ENCODE results near the gene UBE2G1. TPM values are rescaled to one million over a fixed set of nuclear protein-coding genes. Genes with fewer than 3 reads are reported as not detected.
"Not testable (repeated sequence)": the region's sequence is repeated elsewhere in the genome, so short reads cannot be mapped to it uniquely, and the experiment has no call there.

The UBE2G1 gene
- total RNA-seq, 1 experiment from 2014 or later = 60.8 TPM

- not testable (repeated sequence) for H3K9ac ChIP-seq (ENCODE audit: low read length); H3K4me1 ChIP-seq (ENCODE audit: low read length); H2AFZ ChIP-seq (ENCODE audit: low read length); H3K4me3 ChIP-seq (ENCODE audit: low read length); H3K4me2 ChIP-seq (ENCODE audit: low read depth, low read length, poor library complexity, severe bottlenecking); DNase-seq; H3K27ac ChIP-seq (ENCODE audit: low read length); H3K9me3 ChIP-seq (ENCODE audit: low read length); H3K27me3 ChIP-seq (ENCODE audit: low read length); H3K9me2 ChIP-seq (replicated peaks; ENCODE audit: insufficient read depth, low read length)
- Histone ChIP-seq H3K36me3 (ENCODE audit: insufficient read depth, low read length) (peaks cover 23% of the 10 kb centered on the region), H4K20me1 (ENCODE audit: insufficient read depth, low read depth, low read length) (peaks cover 16% of the 10 kb centered on the region), H3K79me2 (ENCODE audit: low read length) (peaks cover 98% of the 10 kb centered on the region)
Measured at GRCh38 chr17:4255271-4255670, 111.2 kb downstream of the UBE2G1 start.

- no peak overlapping the region for H3K4me3 ChIP-seq (ENCODE audit: low read length)
- no peak overlapping the region for H2AFZ ChIP-seq (ENCODE audit: low read length)
- H3K27me3 ChIP-seq (ENCODE audit: low read length) = no peaks in the 10 kb centered on the region
- peaks cover 17% of the 10 kb centered on the region for H3K36me3 ChIP-seq (ENCODE audit: insufficient read depth, low read length)
- H3K27ac ChIP-seq (ENCODE audit: low read length) = no peak overlapping the region
- peaks cover 49% of the 10 kb centered on the region for H4K20me1 ChIP-seq (ENCODE audit: insufficient read depth, low read depth, low read length)
- no peak overlapping the region for H3K9ac ChIP-seq (ENCODE audit: low read length)
- peak overlapping the region; percentile 23 for H3K4me2 ChIP-seq (ENCODE audit: low read depth, low read length, poor library complexity, severe bottlenecking)
- no peaks in the 10 kb centered on the region for H3K9me2 ChIP-seq (replicated peaks; ENCODE audit: insufficient read depth, low read length)
- peaks cover 99% of the 10 kb centered on the region for H3K79me2 ChIP-seq (ENCODE audit: low read length)
- H3K9me3 ChIP-seq (ENCODE audit: low read length) = no peaks in the 10 kb centered on the region
- DNase-seq = no peak
- peaks cover 13% of the 10 kb centered on the region for H3K4me1 ChIP-seq (ENCODE audit: low read length)
Measured at GRCh38 chr17:4250887-4251286, 115.6 kb downstream of the UBE2G1 start.

GRCh38 chr17:4249452-4250029 is 116.9 kb downstream of the UBE2G1 start:
- Histone ChIP-seq H3K4me3 (ENCODE audit: low read length) (no peak overlapping the region), H3K4me2 (ENCODE audit: low read depth, low read length, poor library complexity, severe bottlenecking) (no peak overlapping the region), H3K36me3 (ENCODE audit: insufficient read depth, low read length) (peaks cover 17% of the 10 kb centered on the region), H4K20me1 (ENCODE audit: insufficient read depth, low read depth, low read length) (peaks cover 55% of the 10 kb centered on the region), H3K27me3 (ENCODE audit: low read length) (no peaks in the 10 kb centered on the region), H3K4me1 (ENCODE audit: low read length) (peaks cover 13% of the 10 kb centered on the region), H3K9me2 (replicated peaks; ENCODE audit: insufficient read depth, low read length) (no peaks in the 10 kb centered on the region), H3K27ac (ENCODE audit: low read length) (no peak overlapping the region), H3K9me3 (ENCODE audit: low read length) (no peaks in the 10 kb centered on the region), H2AFZ (ENCODE audit: low read length) (no peak overlapping the region), H3K9ac (ENCODE audit: low read length) (no peak overlapping the region), H3K79me2 (ENCODE audit: low read length) (peaks cover 99% of the 10 kb centered on the region)
- DNase-seq = peak; percentile 77

GRCh38 chr17:4248504-4249277 is 117.8 kb downstream of the UBE2G1 start:
- H3K9me3 ChIP-seq (ENCODE audit: low read length) = no peaks in the 10 kb centered on the region
- H3K4me2 ChIP-seq (ENCODE audit: low read depth, low read length, poor library complexity, severe bottlenecking) = no peak overlapping the region

GRCh38 chr17:4247971-4248388 is 118.5 kb downstream of the UBE2G1 start:
- Histone ChIP-seq H3K4me1 (ENCODE audit: low read length) (peaks cover 13% of the 10 kb centered on the region), H3K36me3 (ENCODE audit: insufficient read depth, low read length) (peaks cover 17% of the 10 kb centered on the region), H4K20me1 (ENCODE audit: insufficient read depth, low read depth, low read length) (peaks cover 52% of the 10 kb centered on the region), H3K9ac (ENCODE audit: low read length) (no peak overlapping the region), H3K27ac (ENCODE audit: low read length) (no peak overlapping the region), H3K9me3 (ENCODE audit: low read length) (no peaks in the 10 kb centered on the region), H3K79me2 (ENCODE audit: low read length) (peaks cover 96% of the 10 kb centered on the region), H3K4me3 (ENCODE audit: low read length) (no peak overlapping the region), H3K27me3 (ENCODE audit: low read length) (no peaks in the 10 kb centered on the region), H3K9me2 (replicated peaks; ENCODE audit: insufficient read depth, low read length) (no peaks in the 10 kb centered on the region), H2AFZ (ENCODE audit: low read length) (no peak overlapping the region), H3K4me2 (ENCODE audit: low read depth, low read length, poor library complexity, severe bottlenecking) (no peak overlapping the region)
- DNase-seq = no peak

More at GRCh38 chr17:4248504-4249277, 117.8 kb downstream of the UBE2G1 start:
- H3K9ac ChIP-seq (ENCODE audit: low read length) = no peak overlapping the region
- peaks cover 17% of the 10 kb centered on the region for H3K36me3 ChIP-seq (ENCODE audit: insufficient read depth, low read length)
- H4K20me1 ChIP-seq (ENCODE audit: insufficient read depth, low read depth, low read length) = peaks cover 56% of the 10 kb centered on the region
- H2AFZ ChIP-seq (ENCODE audit: low read length) = no peak overlapping the region
- H3K4me3 ChIP-seq (ENCODE audit: low read length) = no peak overlapping the region
- no peak for DNase-seq
- H3K27me3 ChIP-seq (ENCODE audit: low read length) = no peaks in the 10 kb centered on the region
- peaks cover 98% of the 10 kb centered on the region for H3K79me2 ChIP-seq (ENCODE audit: low read length)
- no peak overlapping the region for H3K27ac ChIP-seq (ENCODE audit: low read length)
- no peaks in the 10 kb centered on the region for H3K9me2 ChIP-seq (replicated peaks; ENCODE audit: insufficient read depth, low read length)
- H3K4me1 ChIP-seq (ENCODE audit: low read length) = peaks cover 13% of the 10 kb centered on the region

- Histone ChIP-seq H3K79me2 (ENCODE audit: low read length) (peaks cover 96% of the 10 kb centered on the region), H3K27ac (ENCODE audit: low read length) (no peak overlapping the region), H3K4me1 (ENCODE audit: low read length) (peaks cover 13% of the 10 kb centered on the region), H3K27me3 (ENCODE audit: low read length) (no peaks in the 10 kb centered on the region), H3K9me3 (ENCODE audit: low read length) (no peaks in the 10 kb centered on the region), H2AFZ (ENCODE audit: low read length) (no peak overlapping the region), H3K9me2 (replicated peaks; ENCODE audit: insufficient read depth, low read length) (no peaks in the 10 kb centered on the region), H3K36me3 (ENCODE audit: insufficient read depth, low read length) (peaks cover 17% of the 10 kb centered on the region), H4K20me1 (ENCODE audit: insufficient read depth, low read depth, low read length) (peaks cover 52% of the 10 kb centered on the region), H3K4me2 (ENCODE audit: low read depth, low read length, poor library complexity, severe bottlenecking) (no peak overlapping the region), H3K9ac (ENCODE audit: low read length) (no peak overlapping the region), H3K4me3 (ENCODE audit: low read length) (no peak overlapping the region)
- DNase-seq = no peak
Measured at GRCh38 chr17:4247361-4247970, 119.0 kb downstream of the UBE2G1 start.

- H3K36me3 ChIP-seq (ENCODE audit: insufficient read depth, low read length) = peaks cover 23% of the 10 kb centered on the region
- H4K20me1 ChIP-seq (ENCODE audit: insufficient read depth, low read depth, low read length) = peaks cover 52% of the 10 kb centered on the region
- no peak overlapping the region for H3K9ac ChIP-seq (ENCODE audit: low read length)
- H3K4me2 ChIP-seq (ENCODE audit: low read depth, low read length, poor library complexity, severe bottlenecking) = no peak overlapping the region
- H3K4me3 ChIP-seq (ENCODE audit: low read length) = no peak overlapping the region
- H2AFZ ChIP-seq (ENCODE audit: low read length) = no peak overlapping the region
- peaks cover 13% of the 10 kb centered on the region for H3K4me1 ChIP-seq (ENCODE audit: low read length)
- no peak overlapping the region for H3K27ac ChIP-seq (ENCODE audit: low read length)
- no peaks in the 10 kb centered on the region for H3K9me2 ChIP-seq (replicated peaks; ENCODE audit: insufficient read depth, low read length)
- H3K9me3 ChIP-seq (ENCODE audit: low read length) = no peaks in the 10 kb centered on the region
- H3K27me3 ChIP-seq (ENCODE audit: low read length) = no peaks in the 10 kb centered on the region
- no peak for DNase-seq
- H3K79me2 ChIP-seq (ENCODE audit: low read length) = peaks cover 94% of the 10 kb centered on the region
Measured at GRCh38 chr17:4246674-4247073, 119.8 kb downstream of the UBE2G1 start.

GRCh38 chr17:4241535-4241934 is 124.9 kb downstream of the UBE2G1 start:
- Histone ChIP-seq H4K20me1 (ENCODE audit: insufficient read depth, low read depth, low read length) (peaks cover 13% of the 10 kb centered on the region; the same call in 1 of the 2 replicates), H3K9me3 (ENCODE audit: low read length) (no peaks in the 10 kb centered on the region), H3K4me1 (ENCODE audit: low read length) (no peaks in the 10 kb centered on the region), H3K36me3 (ENCODE audit: insufficient read depth, low read length) (peaks cover 10% of the 10 kb centered on the region), H3K4me2 (ENCODE audit: low read depth, low read length, poor library complexity, severe bottlenecking) (no peak overlapping the region), H3K9ac (ENCODE audit: low read length) (no peak overlapping the region), H2AFZ (ENCODE audit: low read length) (no peak overlapping the region), H3K9me2 (replicated peaks; ENCODE audit: insufficient read depth, low read length) (no peaks in the 10 kb centered on the region), H3K4me3 (ENCODE audit: low read length) (no peak overlapping the region), H3K27ac (ENCODE audit: low read length) (no peak overlapping the region), H3K79me2 (ENCODE audit: low read length) (peaks cover 72% of the 10 kb centered on the region), H3K27me3 (ENCODE audit: low read length) (no peaks in the 10 kb centered on the region)
- no peak for DNase-seq
